ENCODE measurements around the gene XRN2.

Gene XRN2

GRCh38 chr20:21294755-21295154 lies 8.4 kb upstream of the XRN2 start:
- TF ChIP-seq, protein P1, sequence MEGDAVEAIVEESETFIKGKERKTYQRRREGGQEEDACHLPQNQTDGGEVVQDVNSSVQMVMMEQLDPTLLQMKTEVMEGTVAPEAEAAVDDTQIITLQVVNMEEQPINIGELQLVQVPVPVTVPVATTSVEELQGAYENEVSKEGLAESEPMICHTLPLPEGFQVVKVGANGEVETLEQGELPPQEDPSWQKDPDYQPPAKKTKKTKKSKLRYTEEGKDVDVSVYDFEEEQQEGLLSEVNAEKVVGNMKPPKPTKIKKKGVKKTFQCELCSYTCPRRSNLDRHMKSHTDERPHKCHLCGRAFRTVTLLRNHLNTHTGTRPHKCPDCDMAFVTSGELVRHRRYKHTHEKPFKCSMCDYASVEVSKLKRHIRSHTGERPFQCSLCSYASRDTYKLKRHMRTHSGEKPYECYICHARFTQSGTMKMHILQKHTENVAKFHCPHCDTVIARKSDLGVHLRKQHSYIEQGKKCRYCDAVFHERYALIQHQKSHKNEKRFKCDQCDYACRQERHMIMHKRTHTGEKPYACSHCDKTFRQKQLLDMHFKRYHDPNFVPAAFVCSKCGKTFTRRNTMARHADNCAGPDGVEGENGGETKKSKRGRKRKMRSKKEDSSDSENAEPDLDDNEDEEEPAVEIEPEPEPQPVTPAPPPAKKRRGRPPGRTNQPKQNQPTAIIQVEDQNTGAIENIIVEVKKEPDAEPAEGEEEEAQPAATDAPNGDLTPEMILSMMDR (IDR thresholded peaks at IDR 0.05; ENCODE audit: borderline replicate concordance, insufficient read depth, low read depth, low read length), result no peak
- H3K4me3 ChIP-seq (ENCODE audit: low read depth, low read length), result no peak overlapping the region

DNA sequence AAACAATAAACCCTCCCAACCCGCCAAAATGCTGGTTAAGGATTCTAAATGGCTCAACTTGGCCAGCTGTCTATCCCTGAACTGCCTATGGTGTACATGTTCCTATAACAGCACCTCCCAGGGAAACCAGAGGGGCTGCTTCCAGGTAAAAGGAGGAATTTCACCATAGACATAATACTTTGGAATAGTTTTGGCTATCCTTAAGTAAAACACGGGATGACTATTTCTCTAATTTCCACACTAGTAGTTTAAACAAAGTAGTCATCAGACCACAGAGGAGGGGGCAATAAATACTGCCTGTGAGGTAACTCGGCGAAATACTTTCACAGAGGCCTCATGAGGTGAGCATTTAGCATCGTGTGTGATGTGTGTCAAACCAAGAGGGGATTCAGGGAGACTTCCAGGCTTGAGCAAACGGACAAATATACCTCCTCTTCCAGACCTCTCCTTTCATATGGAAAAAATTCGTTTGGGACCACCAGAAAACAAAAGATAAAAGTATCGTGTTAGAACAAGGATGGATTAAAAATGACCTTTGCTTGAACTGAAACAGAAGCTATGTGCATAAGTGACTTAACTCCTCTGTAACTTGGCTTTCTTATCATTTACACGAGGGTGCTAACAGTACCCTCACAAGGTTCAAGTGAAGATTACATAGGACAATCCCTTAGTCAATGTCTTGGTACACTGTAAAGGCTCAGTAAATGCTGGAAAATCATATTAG lies 1.0 kb upstream of the XRN2 start:
- H3K4me3 ChIP-seq (ENCODE audit: low read depth, low read length), result peak overlapping the region; percentile 83
- TF ChIP-seq, protein P1 (IDR thresholded peaks at IDR 0.05; ENCODE audit: borderline replicate concordance, insufficient read depth, low read depth, low read length), result no peak

GRCh38 chr20:21302664-21303060 lies 469 bp upstream of the XRN2 start:
- peak overlapping the region; percentile 83 for H3K4me3 ChIP-seq (ENCODE audit: low read depth, low read length)
- TF ChIP-seq, protein P1 (IDR thresholded peaks at IDR 0.05; ENCODE audit: borderline replicate concordance, insufficient read depth, low read depth, low read length), result no peak

DNA sequence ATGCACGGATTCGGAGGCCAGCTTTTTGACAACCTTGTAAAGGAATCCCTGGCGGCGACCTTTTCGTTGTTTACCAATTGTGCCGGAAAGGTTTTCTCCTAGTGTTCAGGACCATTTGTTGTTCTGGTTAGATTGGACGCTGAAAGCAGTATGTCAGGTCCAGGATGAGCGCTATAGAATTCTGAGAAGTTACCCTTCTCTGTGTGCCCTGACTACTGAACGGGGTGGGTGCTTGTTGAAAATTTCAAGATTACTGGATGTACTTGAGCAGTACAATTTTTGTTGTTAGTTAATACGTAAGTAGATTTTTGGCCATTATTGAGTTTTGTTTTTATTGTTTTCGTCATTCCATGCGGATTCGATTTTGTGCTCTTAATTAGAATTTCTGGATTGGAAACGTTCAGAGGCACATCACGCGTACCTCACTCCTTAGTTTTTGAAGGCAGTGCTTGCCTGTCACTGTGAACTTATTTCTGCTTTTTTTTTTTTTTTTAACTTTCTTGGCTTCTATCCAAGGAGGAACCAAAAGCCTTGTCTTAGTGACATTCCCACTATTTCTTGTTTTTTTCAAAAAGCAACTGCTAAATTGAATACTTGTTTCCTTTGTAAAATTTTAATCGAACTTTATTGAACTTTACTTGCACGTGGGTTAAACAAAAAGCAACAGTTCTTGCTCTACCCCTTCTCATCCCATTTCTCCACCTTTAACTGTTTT lies 898 bp downstream of the XRN2 start:
- TF ChIP-seq, protein P1 (IDR thresholded peaks at IDR 0.05; ENCODE audit: borderline replicate concordance, insufficient read depth, low read depth, low read length), result no peak
- peak overlapping the region; percentile 83 for H3K4me3 ChIP-seq (ENCODE audit: low read depth, low read length)

DNA sequence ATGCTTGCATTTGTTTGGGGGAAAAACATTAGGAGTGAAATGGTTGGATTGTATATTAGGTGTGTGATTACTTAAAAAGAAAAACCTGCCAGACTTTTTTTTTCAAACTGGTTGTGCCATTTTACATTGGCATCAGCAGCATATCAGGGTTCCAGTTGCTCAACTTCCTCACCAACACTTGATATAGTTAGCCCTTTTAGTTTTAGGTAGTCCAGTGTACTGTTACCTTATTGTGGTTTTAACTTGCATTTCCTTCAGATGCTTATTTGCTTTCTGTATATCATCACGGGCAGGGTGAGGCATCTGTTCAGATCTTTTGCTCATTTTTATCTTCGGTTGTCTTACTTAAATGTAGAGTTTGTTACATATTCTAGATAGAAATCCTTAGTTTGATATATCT lies 5.2 kb downstream of the XRN2 start:
- H3K4me3 ChIP-seq (ENCODE audit: low read depth, low read length), result no peak overlapping the region
- TF ChIP-seq, protein P1 (IDR thresholded peaks at IDR 0.05; ENCODE audit: borderline replicate concordance, insufficient read depth, low read depth, low read length), result no peak

DNA sequence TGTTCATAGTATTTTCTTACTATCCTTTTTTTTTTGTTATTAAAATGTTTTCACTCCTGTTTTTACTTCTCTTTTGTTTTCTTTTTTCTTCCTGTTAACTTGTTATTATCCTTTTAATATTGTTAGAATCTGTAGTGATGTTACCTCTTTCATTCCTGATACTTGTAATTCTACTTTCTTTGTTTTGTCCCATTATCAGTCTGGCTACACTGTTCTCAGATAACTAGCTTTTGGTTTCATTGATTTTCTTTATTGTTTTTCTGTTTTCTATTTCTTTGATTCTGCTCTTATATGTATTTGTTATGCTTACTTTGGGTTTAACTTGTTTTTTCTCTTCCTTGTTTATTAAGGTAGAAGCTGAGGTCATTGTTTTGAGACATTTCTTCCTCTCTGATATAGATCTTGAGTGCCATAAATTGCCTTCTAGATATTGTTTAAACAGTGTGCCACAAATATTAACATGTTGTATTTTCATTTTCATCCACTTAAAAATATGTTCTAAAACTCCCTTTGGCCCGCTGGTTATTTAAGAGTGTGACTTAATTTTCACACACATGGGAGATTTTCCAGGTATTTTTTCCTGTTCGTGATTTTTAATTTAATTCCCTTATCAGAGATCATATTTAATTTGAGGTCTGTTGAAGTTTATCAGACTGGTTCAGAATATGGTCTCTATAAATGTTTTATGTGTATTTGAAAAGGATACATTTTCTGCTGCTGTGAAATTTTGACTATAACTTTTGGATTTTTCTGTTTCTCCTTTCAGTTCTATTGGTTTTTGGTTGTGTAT lies 6.7 kb downstream of the XRN2 start:
- H3K4me3 ChIP-seq (ENCODE audit: low read depth, low read length), result no peak overlapping the region
- TF ChIP-seq, protein P1 (IDR thresholded peaks at IDR 0.05; ENCODE audit: borderline replicate concordance, insufficient read depth, low read depth, low read length), result no peak
